Body of pancreas (tissue), 4 donors: ENCODE measurements around the gene XBP1. TPM values are rescaled to one million over a fixed set of nuclear protein-coding genes. Genes with fewer than 3 reads are reported as not detected.

Experiments used
- ATAC-seq: fragments of 150-250 bp; one replicate; pipeline ENCODE4 v1.9.1; 2016
- DNase-seq, 4 donors: peaks; one replicate each; pipeline ENCODE4 v3.0.0-alpha.2; 2019
- H3K27ac ChIP-seq, 4 donors: fragments of 200-600 bp; sonication (generic); 1 replicate in 3 of 4; 2 replicates in 1 of 4; pipeline versions ENCODE4 v1.5.1 to v1.6.1; 2016 to 2019; ENCODE audit warnings: mild to moderate bottlenecking in 1 of 4, mixed read lengths in 1 of 4, moderate library complexity in 1 of 4
- H3K27me3 ChIP-seq, 2 donors: fragments of 200-600 bp; sonication (generic); one replicate each; pipeline ENCODE4 v1.6.0; 2016; ENCODE audit warnings: mild to moderate bottlenecking in 1 of 2
- H3K36me3 ChIP-seq, 2 donors: fragments of 200-600 bp; sonication (generic); replicated peaks in 1 of 2; 2 replicates each; pipeline ENCODE4 v1.5.1; 2016; ENCODE audit warnings: low read depth in 2 of 2; ENCODE audit not compliant: insufficient read depth in 1 of 2
- H3K4me1 ChIP-seq: fragments of 200-600 bp; sonication (generic); one replicate; pipeline ENCODE4 v1.6.0; 2016
- H3K4me3 ChIP-seq, 2 donors: fragments of 200-600 bp; sonication (generic); 1 replicate in 1 of 2; 2 replicates in 1 of 2; pipeline ENCODE4 v1.5.1; 2016 to 2019
- H3K9me3 ChIP-seq, 3 donors: fragments of 200-600 bp; sonication (generic); 1 replicate in 2 of 3; 2 replicates in 1 of 3; pipeline ENCODE4 v1.5.1; 2016
- CTCF ChIP-seq, 7 experiments: fragments of 450-650 bp in 4 of 7; fragments of 200-600 bp in 3 of 7; sonication (generic) in 3 of 7; IDR thresholded peaks; one replicate each; pipeline ENCODE4 v1.5.1; 2016 to 2019; ENCODE audit warnings: antibody characterized with exemption in 7 of 7
- POLR2A ChIP-seq, 3 donors: fragments of 450-650 bp; IDR thresholded peaks; one replicate each; pipeline ENCODE4 v1.6.1; 2016; ENCODE audit warnings: antibody characterized with exemption in 3 of 3, mild to moderate bottlenecking in 2 of 3
- WGBS, 2 donors: methylation state at CpG; one replicate each; pipeline ENCODE4 v1.1.5; 2017; 5-methylcytosine and 5-hydroxymethylcytosine counted together
- intact Hi-C: fragments of 100-400 bp; cut with DNase I; formaldehyde crosslinking; loops from one replicate; pipeline ENCODE4 v1.15.1; 2023
- total RNA-seq, 2 donors: library from RNA; depleted of rRNA; stranded (reverse); fragments of >200 nt; gene quantifications; one replicate each; pipeline ENCODE4 v1.1.0, GENCODE V29; 2016

XBP1 gene
- total RNA-seq, 2 donors from 2014 or later = 642 to 771 TPM

- TF ChIP-seq POLR2A (IDR thresholded peaks at IDR 0.05) (no peak), CTCF (IDR thresholded peaks at IDR 0.05) (no peak)
- H3K27me3 ChIP-seq = no peaks in the 10 kb centered on the region
- WGBS, 2 donors = 1 to 2% methylated on average over 10 of the region's 10 CpGs
- peak overlapping the region; percentile 96 to 100 (median 98) for H3K27ac ChIP-seq
- H3K4me1 ChIP-seq = peaks cover 22% of the 10 kb centered on the region
- H3K36me3 ChIP-seq = no peaks in the 10 kb centered on the region
- peak overlapping the region; percentile 61 to 64 for H3K4me3 ChIP-seq
- intact Hi-C loops = no loop called here
- DNase-seq (no peak), ATAC-seq (no peak)
- no peaks in the 10 kb centered on the region for H3K9me3 ChIP-seq
Measured at GRCh38 chr22:28773461-28773867, 26.9 kb downstream of the XBP1 start.

GRCh38 chr22:28772633-28773460 lies 27.5 kb downstream of the XBP1 start, which contains the start of gene CCDC117:
Gene CCDC117 (plus strand): TSS chr22:28772695. CDS start chr22:28772850, 155 bp downstream.
- Histone ChIP-seq H3K9me3 (no peaks in the 10 kb centered on the region), H3K4me1 (peaks cover 22% of the 10 kb centered on the region), H3K4me3 (peak within 1 kb of the TSS; percentile 61 to 90), H3K27ac (peak within 1 kb of the TSS; percentile 96 to 100 (median 98)), H3K36me3 (no peaks in the 10 kb centered on the region), H3K27me3 (no peaks in the 10 kb centered on the region)
- DNase-seq (peak; percentile 92 to 96 (median 94)), ATAC-seq (peak; percentile 96)
- WGBS, 2 donors = 0 to 1% methylated on average over 8 to 38 of the region's 92 CpGs
- TF ChIP-seq POLR2A (IDR thresholded peaks at IDR 0.05) (peak; percentile 59 to 82 (median 66)), CTCF (IDR thresholded peaks at IDR 0.05) (peak in 6 of 7 experiments; percentile 16 to 52 (median 38))
- intact Hi-C loops = no loop called here

GRCh38 chr22:28771195-28771791 lies 29.1 kb downstream of the XBP1 start:
- 46 to 51% methylated on average over 4 to 5 of the region's 5 CpGs for whole genome bisulfite sequencing, 2 donors
- ATAC-seq = no peak
- Histone ChIP-seq H3K27ac (no peak overlapping the region), H3K36me3 (no peaks in the 10 kb centered on the region), H3K4me1 (peaks cover 22% of the 10 kb centered on the region), H3K27me3 (no peaks in the 10 kb centered on the region), H3K4me3 (no peak overlapping the region), H3K9me3 (no peaks in the 10 kb centered on the region)
- TF ChIP-seq CTCF (IDR thresholded peaks at IDR 0.05) = no peak
- no peak for TF ChIP-seq POLR2A (IDR thresholded peaks at IDR 0.05)
- DNase-seq = peak in 1 of 4 donors; percentile 29
- intact Hi-C loops = no loop called here

GRCh38 chr22:28769394-28770085 lies 30.8 kb downstream of the XBP1 start:
- Histone ChIP-seq H3K36me3 (no peaks in the 10 kb centered on the region), H3K27me3 (no peaks in the 10 kb centered on the region), H3K9me3 (no peaks in the 10 kb centered on the region), H3K4me1 (peaks cover 17% of the 10 kb centered on the region), H3K4me3 (no peak overlapping the region), H3K27ac (no peak overlapping the region)
- no peak for TF ChIP-seq POLR2A (IDR thresholded peaks at IDR 0.05)
- no peak for TF ChIP-seq CTCF (IDR thresholded peaks at IDR 0.05)
- 79 to 84% methylated on average over 14 of the region's 14 CpGs for WGBS, 2 donors
- DNase-seq = no peak
- intact Hi-C loops = no loop called here
- ATAC-seq = no peak
